G401.6 (cell line): Measurements from ENCODE around the gene CD247.

Experiments
- FAIRE-seq: peaks from 2 replicates; lab custom pipeline; 2012; peaks lifted over from hg19 to GRCh38; lab: Jason Lieb, UNC

The CD247 gene

GRCh38 chr1:167412072-167412471 lies 106.3 kb downstream of the CD247 start:
- FAIRE-seq, result no peak

- no peak for FAIRE-seq
Measured at GRCh38 chr1:167409183-167409582, 109.1 kb downstream of the CD247 start.

GRCh38 chr1:167408355-167408754 lies 110.0 kb downstream of the CD247 start:
- no peak for FAIRE-seq

GRCh38 chr1:167404908-167405307 lies 113.4 kb downstream of the CD247 start:
- no peak for FAIRE-seq

GRCh38 chr1:167404161-167404888 lies 114.0 kb downstream of the CD247 start:
- FAIRE-seq, result no peak

- no peak for FAIRE-seq
Measured at GRCh38 chr1:167401260-167401873, 117.0 kb downstream of the CD247 start.

GRCh38 chr1:167400359-167400953 lies 117.9 kb downstream of the CD247 start:
- FAIRE-seq, result peak; percentile 93

- FAIRE-seq, result no peak
Measured at GRCh38 chr1:167392200-167392696, 126.1 kb downstream of the CD247 start.

- no peak for FAIRE-seq
Measured at GRCh38 chr1:167388976-167389375, 129.4 kb downstream of the CD247 start.

GRCh38 chr1:167387251-167387910 lies 130.9 kb downstream of the CD247 start:
- FAIRE-seq, result no peak
